ENCODE results near the gene LOXHD1.
A peak's percentile ranks its signal among the peaks of the same experiment; 100 is the strongest.

LOXHD1 gene

GRCh38 chr18:46562674-46563192 is 94.3 kb downstream of the LOXHD1 start:
- intact Hi-C loops (cut with DNase I): no loop called here
- no peak for DNase-seq

DNA sequence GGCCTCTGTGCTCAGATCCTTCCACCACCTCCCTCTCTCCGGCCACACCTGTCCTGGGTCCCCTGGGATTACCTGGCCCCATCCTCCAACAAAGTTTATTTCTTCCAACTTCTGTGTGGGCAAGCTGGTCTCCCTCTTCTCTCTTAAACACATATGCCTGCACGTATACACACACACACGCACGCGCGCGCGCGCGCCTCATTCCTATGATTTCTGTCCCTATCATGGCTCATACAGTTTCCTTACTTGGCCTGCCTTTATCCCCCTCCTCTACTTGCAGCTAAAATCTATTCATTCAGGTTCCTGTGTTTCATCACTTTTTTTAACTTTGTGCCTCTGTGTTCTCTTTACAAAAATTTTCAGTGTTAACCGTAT is 96.4 kb downstream of the LOXHD1 start:
- intact Hi-C loops (cut with DNase I): no loop called here
- DNase-seq: no peak

DNA sequence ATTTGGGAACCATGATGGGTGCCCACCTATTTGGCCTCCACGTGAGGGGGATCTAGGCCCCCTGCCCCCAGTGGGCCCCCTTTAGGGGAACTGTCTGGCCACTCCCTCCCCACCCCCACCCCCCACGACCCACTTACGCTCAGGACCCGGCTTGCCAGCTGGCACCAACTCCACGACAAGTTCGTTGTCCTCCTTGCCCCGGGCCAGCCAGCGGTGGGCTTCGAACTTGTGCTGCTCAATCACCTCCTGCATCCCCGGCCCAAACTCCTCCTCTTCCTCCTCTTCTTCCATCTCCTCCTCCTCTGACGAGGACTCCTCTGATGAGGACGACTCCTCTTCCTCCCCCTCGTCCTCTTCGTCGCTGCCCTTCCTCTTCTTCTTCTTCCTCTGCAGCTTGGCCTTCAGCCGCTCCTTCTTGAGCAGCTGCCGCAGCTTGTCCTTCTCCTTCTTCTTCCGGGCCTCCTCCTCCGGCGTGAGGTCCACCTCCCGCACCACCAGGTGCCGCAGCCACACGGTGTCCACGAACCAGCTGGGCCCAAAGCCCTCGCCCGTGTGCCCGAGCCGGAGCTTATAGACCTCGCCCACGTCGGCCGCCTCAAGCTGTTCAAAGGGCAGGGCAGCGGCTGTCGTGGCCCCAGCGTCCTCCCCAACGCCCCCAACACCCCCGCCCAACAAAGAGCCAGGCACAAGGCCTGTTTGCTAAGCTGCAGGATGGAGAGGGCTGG is 96.9 kb downstream of the LOXHD1 start:
- intact Hi-C loops (cut with DNase I): loop anchor here (10.0 kb wide), 1 partner anchor 95 kb away; the partner anchor contains the start of gene LOXHD1
- DNase-seq: no peak

DNA sequence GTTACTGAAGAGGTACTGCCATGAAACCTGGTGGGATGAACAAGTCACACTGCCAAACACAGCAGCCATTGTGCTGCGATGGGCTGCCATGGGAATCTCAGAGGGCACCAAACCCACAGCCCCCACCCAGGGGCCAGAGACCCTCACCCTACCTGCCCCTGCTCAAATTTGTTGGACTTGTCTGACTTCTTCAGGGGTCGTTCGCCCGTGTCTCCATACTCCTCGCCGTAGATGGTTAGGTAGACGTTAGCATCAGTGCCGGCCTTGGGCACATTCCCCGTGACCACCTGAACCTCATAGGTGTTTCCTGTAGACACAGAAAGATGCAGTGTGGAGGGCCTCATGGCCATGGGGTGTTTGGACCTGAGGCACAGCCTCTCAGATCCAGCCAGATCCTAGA is 97.7 kb downstream of the LOXHD1 start:
- intact Hi-C loops (cut with DNase I): loop anchor here (10.0 kb wide), 1 partner anchor 96 kb away; the partner anchor contains the start of gene LOXHD1
- no peak for DNase-seq

- no peak for DNase-seq
- intact Hi-C loops (cut with DNase I): loop anchor here (10.0 kb wide), 1 partner anchor 98 kb away; the partner anchor contains the start of gene LOXHD1
Observed at GRCh38 chr18:46556590-46557206, 100.3 kb downstream of the LOXHD1 start.

- peak in 41 of 42 donors; percentile 29 to 87 (median 63) for DNase-seq
- intact Hi-C loops (cut with DNase I): loop anchor here (10.0 kb wide), 1 partner anchor 99 kb away; the partner anchor contains the start of gene LOXHD1
Observed at GRCh38 chr18:46555724-46556123, 101.3 kb downstream of the LOXHD1 start.

GRCh38 chr18:46555213-46555612 is 101.8 kb downstream of the LOXHD1 start:
- DNase-seq: peak in 41 of 42 donors; percentile 17 to 87 (median 65)
- intact Hi-C loops (cut with DNase I): loop anchor here (10.0 kb wide), 1 partner anchor 100 kb away; the partner anchor contains the start of gene LOXHD1

- peak in 4 of 42 donors; percentile 12 to 51 (median 13) for DNase-seq
- intact Hi-C loops (cut with DNase I): loop anchor here (10.0 kb wide), 1 partner anchor 100 kb away; the partner anchor contains the start of gene LOXHD1
Observed at GRCh38 chr18:46554406-46555080, 102.5 kb downstream of the LOXHD1 start.

- no peak for DNase-seq
- intact Hi-C loops (cut with DNase I): loop anchor here (10.0 kb wide), 1 partner anchor 104 kb away; the partner anchor contains the start of gene LOXHD1
Observed at GRCh38 chr18:46550609-46551008, 106.4 kb downstream of the LOXHD1 start.

DNA sequence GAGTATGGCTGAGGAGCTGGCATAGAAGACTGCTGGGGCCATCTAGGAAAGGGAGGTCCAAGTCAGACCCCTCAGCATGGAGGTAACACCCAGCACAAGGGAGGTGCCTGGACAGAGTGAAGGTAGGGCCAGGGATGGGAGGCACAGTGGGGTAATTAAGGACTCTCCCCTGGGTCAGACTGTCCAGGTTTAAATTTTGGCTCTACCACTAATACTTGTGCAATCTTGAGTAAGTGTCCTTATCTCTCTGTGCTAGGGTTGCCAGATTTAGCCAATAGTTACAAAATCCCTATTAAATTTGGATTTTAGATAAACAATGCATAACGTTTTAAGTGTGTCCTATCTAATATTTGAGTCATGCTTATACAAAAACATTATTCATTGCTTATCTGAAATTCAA is 109.5 kb downstream of the LOXHD1 start:
- intact Hi-C loops (cut with DNase I): no loop called here

DNA sequence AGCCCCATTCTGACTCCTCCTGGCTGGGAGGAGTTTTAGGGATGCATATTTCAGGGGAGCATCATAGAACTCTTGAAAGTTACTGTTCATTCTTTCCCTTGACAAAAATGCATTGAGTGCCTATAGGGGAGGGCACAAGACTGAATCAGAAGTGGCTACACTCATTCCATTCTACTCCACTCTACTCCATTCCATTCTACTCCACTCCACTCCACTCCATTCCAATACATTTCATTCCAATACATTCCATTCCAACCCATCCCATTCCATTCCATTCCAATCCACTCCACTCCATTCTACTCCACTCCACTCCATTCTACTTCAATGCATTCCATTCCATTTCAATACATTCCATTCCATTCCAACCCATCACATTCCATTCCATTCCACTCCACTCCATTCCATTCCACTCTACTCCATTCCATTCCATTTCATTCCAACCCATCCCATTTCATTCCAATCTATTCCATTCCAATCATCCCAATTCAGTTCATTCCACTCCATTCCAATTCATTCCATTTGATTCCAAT is 110.8 kb downstream of the LOXHD1 start:
- DNase-seq: no peak

More for the DNA sequence above, 109.5 kb downstream of the LOXHD1 start:
- no peak for DNase-seq

DNA sequence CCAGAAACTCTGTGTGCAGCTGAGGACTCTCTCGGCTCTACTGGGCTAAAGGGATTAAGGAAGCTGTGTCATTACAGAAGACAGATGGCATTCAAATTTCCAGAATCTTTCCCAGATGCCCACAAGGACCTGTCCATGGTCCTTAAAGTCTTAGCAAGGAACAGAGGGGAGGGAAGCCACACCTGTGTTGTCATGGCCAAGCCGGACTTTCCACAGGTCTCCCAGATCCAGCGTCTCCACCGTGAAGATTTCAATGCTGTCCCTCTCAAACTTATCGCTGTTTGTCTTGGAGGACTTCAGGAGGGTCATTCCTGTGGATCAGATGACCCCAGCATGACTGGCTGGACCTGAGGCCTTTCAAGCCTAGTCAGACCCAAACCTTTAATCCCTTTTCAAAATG is 114.5 kb downstream of the LOXHD1 start:
- intact Hi-C loops (cut with DNase I): no loop called here
- no peak for DNase-seq

More for the DNA sequence above, 110.8 kb downstream of the LOXHD1 start:
- intact Hi-C loops (cut with DNase I): no loop called here

DNA sequence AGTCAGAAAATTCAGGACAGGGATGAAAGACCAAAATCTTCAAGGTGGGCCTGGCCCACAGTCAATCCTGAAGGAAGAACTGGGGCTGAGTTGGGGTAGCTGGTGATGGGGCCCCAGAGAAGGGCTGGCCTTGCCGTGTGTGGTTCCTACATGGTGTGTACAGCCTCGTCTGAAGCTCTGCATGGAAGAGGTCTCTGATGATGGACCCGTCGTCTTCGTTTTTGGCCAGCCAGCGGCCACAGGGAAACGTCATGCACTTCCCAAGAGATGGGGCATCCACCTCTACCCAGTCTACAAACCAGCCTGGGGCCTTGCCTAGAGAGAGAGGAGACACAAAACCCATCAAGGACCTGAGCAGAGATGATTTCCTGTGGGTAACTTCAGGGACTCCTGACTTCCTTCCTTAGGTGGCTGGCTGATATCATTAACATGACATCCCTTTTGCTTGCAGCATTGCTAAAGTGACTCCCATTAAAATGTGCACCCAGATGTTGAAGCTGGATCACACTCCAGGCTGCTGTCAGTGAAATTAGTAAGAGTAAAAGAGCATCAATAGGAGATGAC is 115.3 kb downstream of the LOXHD1 start:
- DNase-seq: no peak
- intact Hi-C loops (cut with DNase I): no loop called here

DNA sequence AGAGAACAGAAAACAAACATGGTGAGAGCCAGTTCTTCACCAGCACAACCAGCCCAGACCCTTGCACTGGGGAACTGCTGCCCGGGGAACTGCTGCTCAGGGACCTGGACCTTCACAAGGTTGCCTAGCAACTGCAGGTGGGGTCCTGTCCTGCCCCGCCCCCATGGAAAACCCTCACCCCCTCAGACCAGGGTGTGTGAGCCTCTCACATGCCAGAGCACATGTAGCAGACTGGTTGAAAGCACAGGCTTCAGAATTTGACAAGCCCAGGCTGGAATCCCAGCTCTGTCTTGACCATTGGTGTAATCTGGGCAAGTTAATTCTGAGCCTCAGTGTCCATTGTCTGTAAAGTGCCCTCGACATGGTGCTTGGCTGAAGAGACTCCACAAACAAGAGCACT is 118.6 kb downstream of the LOXHD1 start:
- intact Hi-C loops (cut with DNase I): no loop called here
- DNase-seq: no peak

DNA sequence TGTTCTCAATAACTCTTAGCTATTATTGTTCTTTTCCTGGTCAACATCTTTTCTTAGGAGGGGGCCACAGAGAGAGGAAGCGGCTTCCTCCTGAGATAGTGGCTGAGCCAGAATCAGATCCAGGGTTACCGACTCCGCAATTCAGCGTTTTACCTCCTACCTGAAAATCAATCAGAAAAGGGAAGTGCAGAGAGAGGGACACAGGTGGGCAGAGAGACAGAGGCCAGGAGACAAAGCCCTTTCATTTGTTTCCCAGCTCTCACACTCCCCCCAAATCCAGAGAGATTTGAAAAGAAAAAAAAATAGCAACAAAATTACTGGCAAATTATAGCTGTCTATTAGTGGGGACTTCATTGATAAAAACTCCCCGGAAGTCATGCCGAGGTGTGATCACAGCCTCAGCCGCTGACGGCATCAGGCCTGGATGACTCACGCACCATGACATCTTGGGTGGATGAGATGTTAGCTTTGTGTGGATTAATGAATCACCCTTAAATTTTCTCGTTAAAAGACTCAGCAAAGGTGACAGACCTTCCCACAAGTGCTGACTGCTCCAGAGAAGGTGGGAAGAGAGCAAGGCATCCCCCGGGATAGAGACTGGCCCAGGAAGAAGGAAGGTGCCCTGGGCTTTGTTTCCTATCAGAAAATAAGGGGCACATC is 120.7 kb downstream of the LOXHD1 start:
- DNase-seq: peak; percentile 43 to 92 (median 80)
- intact Hi-C loops (cut with DNase I): no loop called here

- intact Hi-C loops (cut with DNase I): no loop called here
- DNase-seq: peak; percentile 14 to 91 (median 64)
Observed at GRCh38 chr18:46531482-46531881, 125.5 kb downstream of the LOXHD1 start.

DNA sequence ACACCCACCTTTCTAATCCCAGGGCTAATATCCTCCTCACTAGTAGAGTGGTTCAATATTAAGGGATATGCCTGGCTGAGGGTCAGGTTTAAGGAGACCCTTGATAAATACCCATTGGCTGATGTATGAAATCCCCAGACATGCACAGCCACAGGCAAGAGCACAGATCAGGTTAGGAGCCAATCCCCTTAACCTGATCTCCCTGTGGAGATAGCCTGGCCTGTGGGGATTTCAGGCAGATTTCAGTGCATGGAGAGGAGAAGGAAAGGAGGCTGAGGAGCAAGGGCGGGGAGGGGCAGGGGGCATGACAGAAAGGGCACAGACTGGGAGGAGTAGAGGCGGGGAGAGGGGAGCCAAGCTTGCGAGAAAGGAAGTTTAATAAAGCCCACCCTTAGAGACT is 129.0 kb downstream of the LOXHD1 start:
- intact Hi-C loops (cut with DNase I): no loop called here
- DNase-seq: no peak

- no peak for DNase-seq
Observed at GRCh38 chr18:46519870-46520269, 137.2 kb downstream of the LOXHD1 start.

More at GRCh38 chr18:46519870-46520269, 137.2 kb downstream of the LOXHD1 start:
- intact Hi-C loops (cut with DNase I): no loop called here
